K562 (cell line): ENCODE data around the gene TMEM217. TPM values are rescaled to one million over a fixed set of nuclear protein-coding genes. Genes with fewer than 3 reads are reported as not detected.

Experiments used
- CREM ChIP-seq: IDR thresholded peaks from 2 replicates; pipeline ENCODE4 v1.6.1; 2014; ENCODE audit warnings: antibody characterized with exemption, low read depth
- CTBP1 ChIP-seq: fragments of 450-650 bp; IDR thresholded peaks from 2 replicates; pipeline ENCODE4 v1.6.1; 2016; ENCODE audit warnings: borderline replicate concordance
- DDX20 ChIP-seq: fragments of 450-650 bp; IDR thresholded peaks from 2 replicates; pipeline ENCODE4 v1.6.1; 2016; ENCODE audit warnings: missing genetic modification characterization, low read depth, mild to moderate bottlenecking, missing compliant biosample characterization, moderate library complexity
- FOXK2 ChIP-seq, 2 experiments: fragments of 450-650 bp; IDR thresholded peaks in 1 of 2; conservative IDR thresholded peaks in 1 of 2; 2 replicates each; pipeline ENCODE4 v1.6.1; 2016; ENCODE audit warnings: low read depth in 2 of 2, mild to moderate bottlenecking in 1 of 2
- HMBOX1 ChIP-seq: sonication (generic); IDR thresholded peaks from 2 replicates; pipeline ENCODE4 v1.6.1; 2016
- KAT8 ChIP-seq: fragments of 450-650 bp; IDR thresholded peaks from 2 replicates; pipeline ENCODE4 v1.6.1; 2016; ENCODE audit warnings: low read depth, mild to moderate bottlenecking
- KDM5B ChIP-seq: fragments of 200-600 bp; sonication (generic); IDR thresholded peaks from 2 replicates; pipeline ENCODE4 v1.6.1; 2012; ENCODE audit warnings: low read depth, mild to moderate bottlenecking, moderate library complexity, low read length, control low read depth, inconsistent platforms; ENCODE audit not compliant: insufficient replicate concordance
- MCM2 ChIP-seq: fragments of 450-650 bp; IDR thresholded peaks from 2 replicates; pipeline ENCODE4 v1.6.1; 2017; ENCODE audit warnings: low read depth, mild to moderate bottlenecking
- MTA3 ChIP-seq: fragments of 450-650 bp; formaldehyde crosslinking; IDR thresholded peaks from 2 replicates; pipeline ENCODE4 v1.6.1; 2017; ENCODE audit warnings: mild to moderate bottlenecking, borderline replicate concordance
- PKNOX1 ChIP-seq: fragments of 450-650 bp; IDR thresholded peaks from 2 replicates; pipeline ENCODE4 v1.6.1; 2016
- POLR2H ChIP-seq: IDR thresholded peaks from 2 replicates; pipeline ENCODE4 v1.6.1; 2016; ENCODE audit warnings: missing genetic modification characterization, low read depth, mild to moderate bottlenecking, control low read depth, missing compliant biosample characterization, moderate library complexity
- RFX1 ChIP-seq: fragments of 450-650 bp; IDR thresholded peaks from 2 replicates; pipeline ENCODE4 v1.6.1; 2016; ENCODE audit warnings: mild to moderate bottlenecking, moderate library complexity
- SIN3A ChIP-seq, 2 experiments: fragments of 150-350 bp in 1 of 2; IDR thresholded peaks; 2 replicates each; pipeline ENCODE4 v1.6.1; 2011 to 2016; ENCODE audit warnings: borderline replicate concordance in 2 of 2, low read depth in 2 of 2, low read length in 2 of 2, mild to moderate bottlenecking in 2 of 2, moderate library complexity in 2 of 2; ENCODE audit not compliant: control insufficient read depth in 1 of 2
- SRF ChIP-seq, 2 experiments: fragments of 250-450, 450-650 bp in 1 of 2; sonication (Bioruptor Pico) in 1 of 2; sonication (generic) in 1 of 2; formaldehyde crosslinking; IDR thresholded peaks; 2 replicates each; pipeline versions ENCODE4 v1.5.0 to v1.5.1; 2020 to 2022; ENCODE audit warnings: mild to moderate bottlenecking in 1 of 2, missing genetic modification reagents in 1 of 2
- TCF15 ChIP-seq: fragments of 250-450 bp; sonication (Bioruptor Pico); IDR thresholded peaks from 2 replicates; pipeline ENCODE4 v1.8.0; 2022; ENCODE audit warnings: moderate library complexity, mild to moderate bottlenecking, inconsistent platforms
- TFAP4 ChIP-seq: sonication (generic); formaldehyde crosslinking; IDR thresholded peaks from 2 replicates; pipeline ENCODE4 v1.8.0; 2022; ENCODE audit warnings: missing genetic modification reagents, mild to moderate bottlenecking, moderate library complexity, borderline replicate concordance
- TGIF2 ChIP-seq: sonication (generic); formaldehyde crosslinking; IDR thresholded peaks from 2 replicates; pipeline ENCODE4 v1.8.1; 2022; ENCODE audit warnings: mild to moderate bottlenecking, missing genetic modification reagents, moderate library complexity
- USF1 ChIP-seq: sonication (generic); formaldehyde crosslinking; IDR thresholded peaks from 2 replicates; pipeline ENCODE4 v1.9.0; 2022; ENCODE audit warnings: mild to moderate bottlenecking, missing genetic modification reagents
- ZNF165 ChIP-seq: fragments of 250-450 bp; sonication (Bioruptor Pico); IDR thresholded peaks from 2 replicates; pipeline ENCODE4 v1.4.0; 2020; ENCODE audit warnings: borderline replicate concordance
- ZNF79 ChIP-seq: fragments of 250-450 bp; sonication (Bioruptor Pico); IDR thresholded peaks from 2 replicates; pipeline ENCODE4 v1.4.0; 2020; ENCODE audit warnings: low read depth, mild to moderate bottlenecking, moderate library complexity
- polyA plus RNA-seq, 8 experiments: library from polyadenylated mRNA; depleted of rRNA in 4 of 8; stranded (reverse) in 5 of 8; unstranded in 3 of 8; fragments of >200 nt; fragmentation: Nextera tagmentation in 2 of 8; fragmentation: Illumina TruSeq in 1 of 8; extraction: Ambion mirVana in 2 of 8; extraction: Trizol in 1 of 8; gene quantifications; 2 replicates each; pipeline versions ENCODE4 v1.2.1 to v1.2.3, GENCODE V29; 2011 to 2014; ENCODE audit warnings: inconsistent platforms in 1 of 8, missing spikeins in 1 of 8
- total RNA-seq, 7 experiments: library from RNA; depleted of rRNA in 6 of 7; stranded (reverse); fragments of >200 nt in 6 of 7; fragmentation: Illumina TruSeq in 2 of 7; extraction: Trizol in 2 of 7; gene quantifications; 2 replicates each; pipeline versions ENCODE4 v1.2.1 to v1.2.3, GENCODE V29; 2011 to 2021; ENCODE audit warnings: low replicate concordance in 1 of 7

The TMEM217 gene
- total and polyA plus RNA-seq, 9 of the 15 experiments (the other 6 are each of a cell fraction or from before 2014, with no cell fraction given): 1.3 to 8.0 (median 1.9) TPM

DNA sequence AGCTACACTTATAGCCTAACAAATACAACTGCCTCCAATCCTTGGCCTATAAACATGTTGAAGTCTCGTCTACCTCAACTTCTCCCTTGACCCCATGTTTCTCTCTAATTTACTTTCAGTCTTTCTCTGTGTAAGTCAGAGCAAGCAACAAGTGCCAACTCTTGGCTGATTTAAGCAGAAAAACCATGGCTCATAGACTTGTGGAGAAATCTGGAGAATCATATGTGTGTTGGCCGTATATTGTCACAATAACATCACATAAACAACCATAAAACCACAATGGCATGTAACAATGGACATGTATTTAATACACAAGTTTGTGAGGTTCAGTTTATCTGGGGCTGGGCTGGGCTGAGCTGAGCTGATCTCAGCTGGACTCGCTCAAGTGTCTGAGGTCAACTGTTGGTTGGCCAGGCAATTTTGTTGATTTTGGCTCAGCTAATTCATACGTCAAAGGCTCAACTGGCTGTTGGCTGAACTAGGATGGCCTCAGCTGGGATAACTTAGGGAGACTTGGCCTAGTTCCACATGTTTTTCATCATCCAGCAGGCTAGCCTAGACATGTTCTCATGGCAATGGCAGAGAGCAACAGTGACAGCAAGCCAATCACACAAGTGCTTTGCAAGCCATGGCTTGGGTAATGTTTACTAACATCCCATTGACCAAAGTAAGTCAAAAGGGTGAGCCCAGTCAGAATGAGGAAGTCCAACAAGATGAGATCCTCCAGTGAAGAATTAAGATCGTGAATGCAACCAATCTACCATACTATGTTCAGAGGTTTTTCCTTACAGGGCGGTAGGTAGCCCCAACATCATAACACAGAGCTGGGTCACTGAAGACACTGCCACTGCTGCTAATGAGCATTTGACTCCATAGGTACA, 13.3 kb downstream of the TMEM217 start (continued):
- TF ChIP-seq PKNOX1: peak; percentile 69
- TF ChIP-seq CTBP1: peak; percentile 73
- TF ChIP-seq ZNF79 (CRISPR knock-in tag): 0 out of 2 replicates have a peak, but pooled peaks have one; percentile 39
- TF ChIP-seq DDX20: 0 out of 2 replicates have a peak, but pooled peaks have one; percentile 10
- peak; percentile 69; the same call in 1 of the 2 replicates for TF ChIP-seq TCF15 (CRISPR knock-in tag)
- TF ChIP-seq POLR2H (tag): no peak
- peak in 1 of 2 experiments; percentile 49; a peak in 2 of 4 replicates for TF ChIP-seq FOXK2 (conservative IDR thresholded peaks at IDR 0.05 in 1 of 2, IDR thresholded peaks at IDR 0.05 in 1 of 2; ENCODE audit: low read depth in 2 of 2)
- TF ChIP-seq MTA3: 0 out of 2 replicates have a peak, but pooled peaks have one; percentile 45
- no peak for TF ChIP-seq MCM2
- TF ChIP-seq KAT8: no peak
- TF ChIP-seq HMBOX1: peak; percentile 91
- TF ChIP-seq CREM: peak; percentile 48
- peak; percentile 65 for TF ChIP-seq RFX1
- TF ChIP-seq SIN3A (IDR thresholded peaks at IDR 0.05; ENCODE audit: borderline replicate concordance in 2 of 2, control insufficient read depth in 1 of 2, low read depth in 2 of 2, low read length in 2 of 2): peak in 1 of 2 experiments; percentile 34; a peak in 1 of 4 replicates
- TF ChIP-seq USF1: no peak
- TF ChIP-seq SRF (CRISPR knock-in tag; IDR thresholded peaks at IDR 0.05): peak in 1 of 2 experiments; percentile 26; a peak in 2 of 4 replicates
- TF ChIP-seq ZNF165 (CRISPR knock-in tag): no peak
- no peak for TF ChIP-seq TGIF2
- peak; percentile 54 for TF ChIP-seq KDM5B
- TF ChIP-seq TFAP4: peak; percentile 82
